ENCODE results near the gene EEF1B2. TPM values are rescaled to one million over a fixed set of nuclear protein-coding genes. Genes with fewer than 3 reads are reported as not detected.
A peak's percentile ranks its signal among the peaks of the same experiment; 100 is the strongest.
"Not testable (repeated sequence)": the region's sequence is repeated elsewhere in the genome, so short reads cannot be mapped to it uniquely, and the experiment has no call there.

EEF1B2 gene
- total RNA-seq, 1 experiment from 2014 or later = 939 TPM

GRCh38 chr2:206163251-206163880 lies 3.7 kb downstream of the EEF1B2 start:
- H3K27me3 ChIP-seq (replicated peaks; ENCODE audit: control insufficient read depth, insufficient read depth, low read length) = no peaks in the 10 kb centered on the region
- no TSS peak for BruUV-seq (replicated peaks)
- no peak overlapping the region for H3K4me3 ChIP-seq (ENCODE audit: low read depth, low read length)
- no peak for TF ChIP-seq CTCF (IDR thresholded peaks at IDR 0.05; ENCODE audit: insufficient read depth in 1 of 2, low read depth in 1 of 2, low read length in 1 of 2, severe bottlenecking in 1 of 2, unreplicated experiment in 1 of 2)
- H3K4me3 Mint-ChIP-seq (ENCODE audit: unreplicated experiment) = no peak overlapping the region
- H3K4me1 ChIP-seq = peaks cover 6% of the 10 kb centered on the region; the same call in 1 of the 2 replicates
- no peak overlapping the region for H3K27ac Mint-ChIP-seq (ENCODE audit: unreplicated experiment)
- CTCF ChIA-PET = no interaction called here
- H3K4me1 Mint-ChIP-seq (ENCODE audit: low read depth, unreplicated experiment) = peaks cover 19% of the 10 kb centered on the region
- POLR2A ChIA-PET = no interaction called here
- no peaks in the 10 kb centered on the region; the same call in 1 of the 2 replicates for H3K9me3 ChIP-seq
- intact Hi-C loops (cut with micrococcal nuclease; ENCODE audit: unreplicated experiment) = loop anchor here (5.0 kb wide), 3 partner anchors 114 to 279 kb away; partner anchors contain the start of gene ADAM23
- no peaks in the 10 kb centered on the region for H3K27me3 Mint-ChIP-seq (ENCODE audit: insufficient read depth, unreplicated experiment)
- no peak for DNase-seq
- H3K36me3 Mint-ChIP-seq (ENCODE audit: insufficient read depth, unreplicated experiment) = peaks cover 69% of the 10 kb centered on the region
- H3K9me3 Mint-ChIP-seq (ENCODE audit: unreplicated experiment) = peaks cover 12% of the 10 kb centered on the region
- peaks cover 6% of the 10 kb centered on the region for H3K36me3 ChIP-seq (ENCODE audit: control insufficient read depth, insufficient read depth, low read length)

DNA sequence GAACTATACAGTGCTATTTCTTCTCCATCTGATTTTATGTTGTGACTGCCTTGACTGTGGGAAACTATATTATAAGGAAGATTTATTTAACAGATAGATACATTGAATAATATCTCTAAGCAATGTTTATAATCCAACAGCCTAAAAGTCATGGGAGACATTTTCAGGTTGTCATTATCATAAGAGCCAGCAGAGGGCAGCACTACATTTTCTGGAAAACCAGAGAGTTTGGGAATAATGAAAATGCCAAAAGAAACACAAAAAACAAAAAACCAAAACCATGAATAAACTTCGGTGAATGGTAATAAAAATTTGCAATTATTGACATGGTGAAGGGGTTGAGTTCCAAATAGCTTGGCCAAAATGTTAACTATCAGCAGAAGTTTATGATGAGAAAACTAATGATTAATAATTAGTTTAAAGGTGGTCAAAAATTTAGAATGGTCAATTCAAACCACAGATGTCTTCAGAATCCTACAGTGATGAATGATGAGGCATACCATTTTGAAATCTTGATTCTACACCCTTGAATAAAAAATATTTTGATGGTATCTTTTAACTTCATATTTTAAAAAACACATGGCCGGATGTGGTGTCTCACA lies 4.7 kb downstream of the EEF1B2 start:
- peaks cover 6% of the 10 kb centered on the region; the same call in 1 of the 2 replicates for H3K4me1 ChIP-seq
- peak in 1 of 2 experiments; percentile 66 for DNase-seq
- H3K4me3 ChIP-seq (ENCODE audit: low read depth, low read length) = no peak overlapping the region
- H3K27ac Mint-ChIP-seq (ENCODE audit: unreplicated experiment) = no peak overlapping the region
- intact Hi-C loops (cut with micrococcal nuclease; ENCODE audit: unreplicated experiment) = loop anchor here (1.0 to 5.0 kb wide), 4 partner anchors 96 to 278 kb away; partner anchors contain the start of gene ADAM23
- POLR2A ChIA-PET = no interaction called here
- BruUV-seq (replicated peaks) = no TSS peak
- CTCF ChIA-PET = no interaction called here
- H3K36me3 ChIP-seq (ENCODE audit: control insufficient read depth, insufficient read depth, low read length) = peaks cover 6% of the 10 kb centered on the region
- H3K27me3 Mint-ChIP-seq (ENCODE audit: insufficient read depth, unreplicated experiment) = no peaks in the 10 kb centered on the region
- H3K4me3 Mint-ChIP-seq (ENCODE audit: unreplicated experiment) = no peak overlapping the region
- no peaks in the 10 kb centered on the region; the same call in 1 of the 2 replicates for H3K9me3 ChIP-seq
- peaks cover 72% of the 10 kb centered on the region for H3K36me3 Mint-ChIP-seq (ENCODE audit: insufficient read depth, unreplicated experiment)
- H3K9me3 Mint-ChIP-seq (ENCODE audit: unreplicated experiment) = peaks cover 15% of the 10 kb centered on the region
- H3K4me1 Mint-ChIP-seq (ENCODE audit: low read depth, unreplicated experiment) = peaks cover 18% of the 10 kb centered on the region
- no peaks in the 10 kb centered on the region for H3K27me3 ChIP-seq (replicated peaks; ENCODE audit: control insufficient read depth, insufficient read depth, low read length)
- peak; percentile 66 to 78 for TF ChIP-seq CTCF (IDR thresholded peaks at IDR 0.05; ENCODE audit: insufficient read depth in 1 of 2, low read depth in 1 of 2, low read length in 1 of 2, severe bottlenecking in 1 of 2, unreplicated experiment in 1 of 2)

DNA sequence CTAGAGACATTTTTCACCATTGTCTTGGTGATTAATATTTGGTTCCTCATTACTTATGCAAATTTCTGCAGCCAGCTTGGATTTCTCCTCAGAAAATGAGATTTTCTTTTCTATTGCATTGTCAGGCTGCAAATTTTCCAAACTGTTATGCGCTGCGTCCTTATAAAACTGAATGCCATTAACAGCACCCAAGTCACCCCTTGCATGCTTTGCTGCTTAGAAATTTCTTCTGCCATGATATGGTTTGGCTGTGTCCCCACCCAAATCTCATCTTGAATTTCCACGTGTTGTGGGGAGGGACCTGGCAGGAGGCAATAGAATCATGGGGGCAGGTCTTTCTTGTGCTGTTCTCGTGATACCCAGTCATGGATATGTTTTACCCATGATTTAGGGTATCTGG lies 8.5 kb downstream of the EEF1B2 start:
- H3K36me3 ChIP-seq (ENCODE audit: control insufficient read depth, insufficient read depth, low read length); H3K4me3 ChIP-seq (ENCODE audit: low read depth, low read length); H3K27me3 Mint-ChIP-seq (ENCODE audit: insufficient read depth, unreplicated experiment); POLR2A ChIA-PET; H3K27ac Mint-ChIP-seq (ENCODE audit: unreplicated experiment); H3K4me1 Mint-ChIP-seq (ENCODE audit: low read depth, unreplicated experiment); intact Hi-C loops (cut with micrococcal nuclease; ENCODE audit: unreplicated experiment); H3K4me1 ChIP-seq; DNase-seq; H3K9me3 ChIP-seq; H3K27me3 ChIP-seq (replicated peaks; ENCODE audit: control insufficient read depth, insufficient read depth, low read length); CTCF ChIA-PET; H3K4me3 Mint-ChIP-seq (ENCODE audit: unreplicated experiment); BruUV-seq (replicated peaks): not testable (repeated sequence)
- H3K36me3 Mint-ChIP-seq (ENCODE audit: insufficient read depth, unreplicated experiment) = peaks cover 37% of the 10 kb centered on the region
- H3K9me3 Mint-ChIP-seq (ENCODE audit: unreplicated experiment) = peaks cover 30% of the 10 kb centered on the region

GRCh38 chr2:206171624-206172397 lies 12.1 kb downstream of the EEF1B2 start:
- CTCF ChIA-PET; H3K27ac Mint-ChIP-seq (ENCODE audit: unreplicated experiment); BruUV-seq (replicated peaks); DNase-seq; H3K4me3 ChIP-seq (ENCODE audit: low read depth, low read length); intact Hi-C loops (cut with micrococcal nuclease; ENCODE audit: unreplicated experiment); H3K4me1 ChIP-seq; H3K4me1 Mint-ChIP-seq (ENCODE audit: low read depth, unreplicated experiment); H3K27me3 Mint-ChIP-seq (ENCODE audit: insufficient read depth, unreplicated experiment); POLR2A ChIA-PET; H3K27me3 ChIP-seq (replicated peaks; ENCODE audit: control insufficient read depth, insufficient read depth, low read length); H3K4me3 Mint-ChIP-seq (ENCODE audit: unreplicated experiment); H3K9me3 ChIP-seq; H3K36me3 ChIP-seq (ENCODE audit: control insufficient read depth, insufficient read depth, low read length): not testable (repeated sequence)
- Mint-ChIP-seq H3K9me3 (ENCODE audit: unreplicated experiment) (peaks cover 24% of the 10 kb centered on the region), H3K36me3 (ENCODE audit: insufficient read depth, unreplicated experiment) (peaks cover 18% of the 10 kb centered on the region)

Measured in Caco-2 (cell line).